GM15510 (cell line): ENCODE results near the gene ABLIM1.

Source experiments
- POLR2A ChIP-seq: IDR thresholded peaks from 3 replicates; pipeline ENCODE4 v1.6.1; 2011; ENCODE audit warnings: borderline replicate concordance; ENCODE audit not compliant: insufficient read length; ENCODE audit errors: extremely low read depth

The ABLIM1 gene

GRCh38 chr10:114658175-114658574, at the start of gene ABLIM1:
ABLIM1 (minus strand) TSS chr10:114658275; CDS start chr10:114658200, 75 bp downstream.
- no peak for TF ChIP-seq POLR2A

DNA sequence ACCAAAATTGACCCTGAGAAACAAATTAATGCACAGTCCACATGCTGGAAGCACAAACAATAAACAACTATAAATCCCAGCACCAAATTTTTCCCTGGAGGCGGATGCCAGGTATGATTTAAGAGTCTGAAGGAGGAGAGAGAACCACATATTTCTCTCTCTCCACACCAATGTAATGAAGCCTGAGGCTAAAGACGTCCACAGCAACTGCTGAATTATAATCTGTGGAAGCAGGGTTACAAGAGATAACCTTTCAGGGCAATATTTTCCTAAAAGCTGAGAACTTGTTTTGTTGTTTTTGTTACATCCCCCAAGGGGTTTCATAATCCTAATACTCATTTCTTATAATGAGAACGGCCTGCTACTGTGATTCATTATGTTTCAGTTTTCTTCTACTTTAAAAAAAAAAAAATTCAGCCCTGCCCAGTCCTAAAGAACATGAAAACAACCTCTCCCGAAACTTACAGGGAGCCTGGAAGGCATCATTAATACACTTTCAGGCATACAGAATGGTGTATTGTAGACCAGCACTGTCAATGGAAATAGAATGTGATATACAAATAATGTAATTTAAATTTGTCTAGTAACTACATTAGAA, 48.5 kb upstream of the ABLIM1 start:
- no peak for TF ChIP-seq POLR2A

- TF ChIP-seq POLR2A, result no peak
Observed at GRCh38 chr10:114704679-114705078, 46.6 kb upstream of the ABLIM1 start.

- TF ChIP-seq POLR2A, result no peak
Observed at GRCh38 chr10:114703377-114704107, 45.5 kb upstream of the ABLIM1 start.

DNA sequence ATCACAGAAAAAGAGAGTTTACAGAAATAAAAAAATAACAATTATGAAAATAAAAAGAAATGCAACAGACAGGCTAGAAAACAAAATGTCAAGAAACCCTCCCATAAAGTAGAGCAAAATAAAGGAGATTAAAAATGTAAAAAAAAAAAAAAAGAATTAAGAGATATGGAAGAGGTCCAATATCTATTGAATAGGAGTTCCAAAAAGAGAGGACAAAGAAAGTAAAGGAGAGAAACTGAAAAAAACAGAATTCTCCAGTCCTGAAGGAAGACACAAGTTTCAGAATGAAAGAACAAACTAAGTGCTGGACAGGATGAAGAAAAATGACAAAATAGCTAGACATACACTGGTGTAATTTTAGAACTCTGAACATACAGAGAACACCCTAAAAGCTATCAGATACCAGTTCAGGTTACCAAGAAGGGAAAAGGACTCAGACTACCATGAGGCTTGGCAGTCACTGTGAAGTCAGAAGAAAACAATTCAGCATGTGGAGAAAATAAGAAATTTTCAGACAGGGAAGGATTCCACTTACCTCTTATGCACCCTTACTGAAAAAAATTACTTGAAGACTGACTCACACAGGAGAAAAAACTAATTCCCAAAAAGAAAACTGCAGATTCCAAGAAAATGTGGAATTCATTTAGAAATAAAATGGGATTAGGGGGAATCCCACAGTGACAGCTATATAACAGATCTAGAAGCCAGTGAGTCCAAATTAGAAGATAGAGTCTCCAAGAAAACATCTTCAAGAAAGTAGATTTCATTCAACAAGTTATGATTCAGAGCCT, 40.4 kb upstream of the ABLIM1 start:
- no peak for TF ChIP-seq POLR2A

GRCh38 chr10:114697061-114697598, 39.1 kb upstream of the ABLIM1 start:
- no peak for TF ChIP-seq POLR2A

GRCh38 chr10:114694752-114695151, 36.7 kb upstream of the ABLIM1 start:
- no peak for TF ChIP-seq POLR2A

DNA sequence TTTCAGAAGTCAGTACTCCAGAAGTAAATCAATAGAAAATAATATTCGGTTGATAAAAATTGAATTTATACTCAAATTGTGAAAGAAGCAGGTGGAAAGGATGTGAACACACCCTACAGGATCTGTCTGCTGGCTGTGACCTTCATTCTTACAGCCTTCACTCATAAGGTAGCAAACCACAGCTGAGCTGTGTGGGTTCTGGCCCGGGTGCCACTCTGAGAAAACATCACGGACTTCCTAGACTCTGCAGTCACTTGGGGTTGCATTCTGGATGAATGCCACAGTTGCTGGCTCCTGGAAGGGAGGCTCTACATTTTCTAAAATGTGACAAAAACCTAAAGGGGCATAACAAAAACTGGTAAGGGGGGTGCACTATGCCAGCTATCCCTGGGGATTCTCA, 36.0 kb upstream of the ABLIM1 start:
- TF ChIP-seq POLR2A, result no peak

- TF ChIP-seq POLR2A, result no peak
Observed at GRCh38 chr10:114691442-114691941, 33.4 kb upstream of the ABLIM1 start.

GRCh38 chr10:114688786-114689185, 30.7 kb upstream of the ABLIM1 start:
- no peak for TF ChIP-seq POLR2A

DNA sequence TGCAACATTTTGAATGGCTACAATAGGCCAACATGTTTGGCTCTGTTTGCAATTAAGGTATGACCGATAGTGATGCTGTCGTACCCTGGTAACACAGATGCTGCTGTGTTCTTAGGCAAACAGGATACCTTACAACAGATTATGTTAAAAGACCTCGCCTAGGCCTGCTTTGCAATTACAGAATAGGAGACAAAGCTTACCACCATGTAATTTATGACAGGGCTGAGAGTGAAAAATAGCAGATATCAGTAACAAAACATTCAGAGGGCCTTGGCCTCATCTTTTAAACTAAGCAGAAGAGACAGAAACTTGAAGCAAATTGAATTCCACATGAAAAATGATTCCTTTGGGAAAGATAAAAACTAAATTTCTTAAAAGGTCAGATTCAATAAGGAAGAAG, 29.4 kb upstream of the ABLIM1 start:
- no peak for TF ChIP-seq POLR2A

DNA sequence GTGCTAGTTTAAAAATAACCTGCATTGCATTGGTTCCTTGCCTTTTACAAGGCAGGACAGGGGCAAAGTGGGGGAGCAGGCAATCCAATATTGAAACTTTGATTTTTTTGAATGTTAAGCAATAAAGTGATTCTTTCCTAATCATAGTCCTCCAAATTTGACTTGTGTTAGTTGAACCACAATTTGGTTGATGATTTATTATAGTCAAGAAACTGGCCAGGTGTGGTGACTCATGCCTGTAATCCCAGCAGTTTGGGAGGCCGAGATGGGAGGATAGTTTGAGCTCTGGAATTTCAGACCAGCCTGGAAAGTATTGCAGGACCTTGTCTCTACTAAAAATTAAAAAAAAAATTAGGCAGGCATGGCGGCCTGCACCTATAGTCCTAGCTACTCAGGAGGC, 27.9 kb upstream of the ABLIM1 start:
- TF ChIP-seq POLR2A, result no peak

DNA sequence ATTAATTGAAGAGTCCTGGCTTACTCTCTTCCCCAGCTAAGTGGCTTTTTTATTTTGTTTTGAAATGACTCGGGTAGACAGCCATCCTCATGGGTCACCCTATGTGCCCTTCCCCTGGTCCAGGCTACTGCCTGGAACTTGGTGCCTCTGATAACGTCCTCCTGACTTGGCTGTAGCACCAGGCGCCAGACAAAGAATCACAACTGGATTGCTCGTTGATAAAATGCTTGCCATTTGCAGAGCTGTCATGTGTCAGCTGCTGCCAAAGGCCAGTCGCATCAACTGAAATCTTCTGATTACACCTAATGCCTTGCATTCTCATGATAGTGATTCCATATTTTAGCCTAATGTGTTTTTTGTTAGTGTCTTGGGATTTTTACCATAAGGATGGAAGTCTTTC, 27.4 kb upstream of the ABLIM1 start:
- no peak for TF ChIP-seq POLR2A

GRCh38 chr10:114684822-114685209, 26.7 kb upstream of the ABLIM1 start:
- no peak for TF ChIP-seq POLR2A
